Measurements from ENCODE around the gene TNIK.

TNIK gene

DNA sequence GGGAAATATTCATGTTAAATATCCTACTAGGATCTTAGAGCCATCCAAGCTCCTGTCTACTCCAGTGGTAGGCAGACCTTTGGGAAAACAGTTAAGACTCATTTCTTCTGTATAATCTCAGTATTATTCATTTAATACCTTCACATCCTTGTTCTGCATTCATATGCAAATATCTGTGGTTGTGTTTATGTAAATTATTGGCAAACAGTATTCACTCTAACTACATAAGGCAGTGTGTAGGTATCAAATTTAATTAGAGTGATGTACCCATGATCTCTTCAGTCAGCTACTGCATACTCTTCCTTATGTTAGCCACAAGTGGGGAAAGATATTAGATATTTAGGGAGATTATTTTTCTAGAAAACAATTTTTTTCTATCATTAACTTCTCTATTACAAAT is 232.8 kb downstream of the TNIK start:
- H2BK15ac ChIP-seq (ENCODE audit: low read depth, poor library complexity, severe bottlenecking) = no peak overlapping the region
- H4K8ac ChIP-seq (ENCODE audit: low read length) = no peak overlapping the region
- no peak overlapping the region for H3K23ac ChIP-seq (ENCODE audit: low read length in 2 of 2)
- peaks cover 5% of the 10 kb centered on the region for H3K9me3 ChIP-seq (ENCODE audit: control insufficient read depth, low read length)
- H3K18ac ChIP-seq (ENCODE audit: low read depth in 1 of 2, low read length in 2 of 2) = no peak overlapping the region
- no peak overlapping the region for H2BK5ac ChIP-seq (ENCODE audit: low read depth, low read length, poor library complexity, severe bottlenecking)
- H2BK120ac ChIP-seq (ENCODE audit: low read depth, low read length) = no peak overlapping the region
- no peak overlapping the region for H2AK5ac ChIP-seq (ENCODE audit: low read length, severe bottlenecking)
- no peak overlapping the region for H3K14ac ChIP-seq (ENCODE audit: low read length in 2 of 2)
- no peak overlapping the region for H4K91ac ChIP-seq (ENCODE audit: low read length)
- no peak overlapping the region for H2BK12ac ChIP-seq (ENCODE audit: low read length in 2 of 2)
- H3K4me2 ChIP-seq (ENCODE audit: low read length, poor library complexity, severe bottlenecking) = no peak overlapping the region
- no peak overlapping the region for H3K27ac ChIP-seq (ENCODE audit: low read length, poor library complexity, severe bottlenecking)
- H3K4ac ChIP-seq (ENCODE audit: low read depth in 1 of 2, low read length in 2 of 2) = no peak overlapping the region
- peaks cover 0 to 6% of the 10 kb centered on the region in 2 experiments for H3K36me3 ChIP-seq (ENCODE audit: control insufficient read depth in 1 of 2, insufficient read depth in 2 of 2, low read depth in 1 of 2, low read length in 2 of 2)
- H3K4me1 ChIP-seq (ENCODE audit: control insufficient read depth, insufficient read depth, low read depth, low read length) = peaks cover 2% of the 10 kb centered on the region
- H3K4me3 ChIP-seq (ENCODE audit: insufficient read depth in 1 of 2, low read depth in 1 of 2, low read length in 2 of 2) = no peak overlapping the region
- DNase-seq = no peak
- peaks cover 11% of the 10 kb centered on the region for H3K79me1 ChIP-seq (replicated peaks; ENCODE audit: low read length, poor library complexity, severe bottlenecking)
- H3K9ac ChIP-seq (ENCODE audit: low read length) = no peak overlapping the region
- no peaks in the 10 kb centered on the region for H3K27me3 ChIP-seq (ENCODE audit: control insufficient read depth in 1 of 2, insufficient read depth in 1 of 2, low read length in 2 of 2)
- H2AFZ ChIP-seq (ENCODE audit: low read depth, low read length) = no peak overlapping the region

DNA sequence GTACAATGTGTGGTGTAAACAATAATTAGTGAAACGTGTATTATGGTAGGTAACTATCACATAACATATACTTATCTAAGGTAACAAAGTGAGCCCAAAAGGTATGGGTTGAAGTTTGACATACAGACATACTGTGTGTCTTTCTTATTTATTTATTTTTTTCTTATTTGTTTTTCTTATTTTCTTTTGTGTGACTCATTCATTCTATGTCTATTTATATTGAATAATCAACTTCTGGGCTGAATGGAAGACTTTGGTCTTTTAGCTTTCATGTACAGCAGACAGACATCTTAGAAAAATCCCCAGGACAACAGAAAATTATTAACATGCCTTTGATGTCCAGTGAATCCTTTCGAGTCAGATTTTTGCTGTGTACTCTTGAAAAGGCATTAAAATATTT is 233.4 kb downstream of the TNIK start:
- Histone ChIP-seq H3K79me1 (replicated peaks; ENCODE audit: low read length, poor library complexity, severe bottlenecking) (peaks cover 11% of the 10 kb centered on the region), H2AK5ac (ENCODE audit: low read length, severe bottlenecking) (no peak overlapping the region), H2BK15ac (ENCODE audit: low read depth, poor library complexity, severe bottlenecking) (no peak overlapping the region), H3K23ac (ENCODE audit: low read length in 2 of 2) (no peak overlapping the region), H2BK12ac (ENCODE audit: low read length in 2 of 2) (no peak overlapping the region), H3K4me1 (ENCODE audit: control insufficient read depth, insufficient read depth, low read depth, low read length) (peaks cover 2% of the 10 kb centered on the region), H3K4me3 (ENCODE audit: insufficient read depth in 1 of 2, low read depth in 1 of 2, low read length in 2 of 2) (no peak overlapping the region), H3K18ac (ENCODE audit: low read depth in 1 of 2, low read length in 2 of 2) (no peak overlapping the region), H3K4ac (ENCODE audit: low read depth in 1 of 2, low read length in 2 of 2) (no peak overlapping the region), H4K91ac (ENCODE audit: low read length) (no peak overlapping the region), H2BK120ac (ENCODE audit: low read depth, low read length) (no peak overlapping the region), H2BK5ac (ENCODE audit: low read depth, low read length, poor library complexity, severe bottlenecking) (no peak overlapping the region), H3K27ac (ENCODE audit: low read length, poor library complexity, severe bottlenecking) (no peak overlapping the region), H4K8ac (ENCODE audit: low read length) (no peak overlapping the region), H3K9ac (ENCODE audit: low read length) (no peak overlapping the region), H3K36me3 (ENCODE audit: control insufficient read depth in 1 of 2, insufficient read depth in 2 of 2, low read depth in 1 of 2, low read length in 2 of 2) (peaks cover 0 to 6% of the 10 kb centered on the region in 2 experiments), H3K9me3 (ENCODE audit: control insufficient read depth, low read length) (peaks cover 5% of the 10 kb centered on the region), H3K14ac (ENCODE audit: low read length in 2 of 2) (no peak overlapping the region), H3K4me2 (ENCODE audit: low read length, poor library complexity, severe bottlenecking) (no peak overlapping the region), H3K27me3 (ENCODE audit: control insufficient read depth in 1 of 2, insufficient read depth in 1 of 2, low read length in 2 of 2) (no peaks in the 10 kb centered on the region), H2AFZ (ENCODE audit: low read depth, low read length) (no peak overlapping the region)
- DNase-seq = no peak
- WGBS = no CpG with 5 or more reads among the region's 2 CpGs

DNA sequence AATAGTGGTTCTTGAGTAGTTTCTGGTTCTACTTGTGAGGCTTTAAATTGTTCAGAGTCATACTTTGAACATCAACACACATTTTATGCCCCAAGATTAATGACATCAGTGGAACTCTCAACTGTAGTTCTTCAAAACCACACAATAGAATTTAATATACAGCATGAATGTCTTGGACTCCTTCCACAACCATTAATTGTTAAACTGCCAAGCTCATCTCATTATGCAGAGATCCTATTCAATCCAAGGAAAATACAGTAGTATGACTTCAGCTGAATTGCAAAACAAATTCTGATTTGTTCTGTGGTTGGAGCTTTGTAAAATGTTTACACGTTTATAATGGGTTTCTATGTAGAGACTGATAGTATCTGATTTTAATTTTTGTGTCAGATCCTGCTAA is 234.5 kb downstream of the TNIK start:
- no peak overlapping the region for H2BK12ac ChIP-seq (ENCODE audit: low read length in 2 of 2)
- no peak overlapping the region for H3K4me2 ChIP-seq (ENCODE audit: low read length, poor library complexity, severe bottlenecking)
- H3K4ac ChIP-seq (ENCODE audit: low read depth in 1 of 2, low read length in 2 of 2) = no peak overlapping the region
- H3K4me1 ChIP-seq (ENCODE audit: control insufficient read depth, insufficient read depth, low read depth, low read length) = no peaks in the 10 kb centered on the region
- H3K9ac ChIP-seq (ENCODE audit: low read length) = no peak overlapping the region
- H3K27ac ChIP-seq (ENCODE audit: low read length, poor library complexity, severe bottlenecking) = no peak overlapping the region
- no peak overlapping the region for H3K23ac ChIP-seq (ENCODE audit: low read length in 2 of 2)
- no peak overlapping the region for H3K14ac ChIP-seq (ENCODE audit: low read length in 2 of 2)
- no peak overlapping the region for H3K4me3 ChIP-seq (ENCODE audit: insufficient read depth in 1 of 2, low read depth in 1 of 2, low read length in 2 of 2)
- H3K9me3 ChIP-seq (ENCODE audit: control insufficient read depth, low read length) = peaks cover 5% of the 10 kb centered on the region
- peaks cover 0 to 6% of the 10 kb centered on the region in 2 experiments for H3K36me3 ChIP-seq (ENCODE audit: control insufficient read depth in 1 of 2, insufficient read depth in 2 of 2, low read depth in 1 of 2, low read length in 2 of 2)
- WGBS = 100% methylated on average over 1 of the region's 1 CpG
- H3K27me3 ChIP-seq (ENCODE audit: control insufficient read depth in 1 of 2, insufficient read depth in 1 of 2, low read length in 2 of 2) = no peaks in the 10 kb centered on the region
- no peak overlapping the region for H3K18ac ChIP-seq (ENCODE audit: low read depth in 1 of 2, low read length in 2 of 2)
- H2AFZ ChIP-seq (ENCODE audit: low read depth, low read length) = no peak overlapping the region
- no peak overlapping the region for H4K8ac ChIP-seq (ENCODE audit: low read length)
- DNase-seq = peak; percentile 21
- H3K79me1 ChIP-seq (replicated peaks; ENCODE audit: low read length, poor library complexity, severe bottlenecking) = peaks cover 9% of the 10 kb centered on the region
- H2BK120ac ChIP-seq (ENCODE audit: low read depth, low read length) = no peak overlapping the region
- H2BK5ac ChIP-seq (ENCODE audit: low read depth, low read length, poor library complexity, severe bottlenecking) = no peak overlapping the region
- H4K91ac ChIP-seq (ENCODE audit: low read length) = no peak overlapping the region
- no peak overlapping the region for H2BK15ac ChIP-seq (ENCODE audit: low read depth, poor library complexity, severe bottlenecking)
- H2AK5ac ChIP-seq (ENCODE audit: low read length, severe bottlenecking) = no peak overlapping the region

DNA sequence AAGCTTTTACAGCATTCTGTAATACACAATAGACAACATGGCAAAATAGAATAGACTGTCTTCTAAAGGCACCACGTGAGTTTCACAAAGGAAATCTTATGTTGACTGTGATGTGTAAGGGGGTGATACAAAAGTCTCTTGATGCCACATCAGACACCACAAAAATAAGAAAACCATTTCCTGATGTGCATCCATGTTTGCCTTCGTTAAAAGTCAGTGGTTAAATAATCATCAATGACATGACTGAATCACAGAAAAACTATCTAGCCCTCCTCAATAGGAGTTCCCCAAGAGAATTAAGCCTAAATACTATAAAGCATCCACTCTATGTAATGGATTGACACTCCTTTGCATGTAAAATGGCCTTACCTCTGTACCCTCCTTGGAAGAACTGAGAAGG is 235.0 kb downstream of the TNIK start:
- peaks cover 5% of the 10 kb centered on the region for H3K9me3 ChIP-seq (ENCODE audit: control insufficient read depth, low read length)
- no peaks in the 10 kb centered on the region for H3K4me1 ChIP-seq (ENCODE audit: control insufficient read depth, insufficient read depth, low read depth, low read length)
- H3K4me3 ChIP-seq (ENCODE audit: insufficient read depth in 1 of 2, low read depth in 1 of 2, low read length in 2 of 2) = no peak overlapping the region
- no peak overlapping the region for H2AFZ ChIP-seq (ENCODE audit: low read depth, low read length)
- H2BK12ac ChIP-seq (ENCODE audit: low read length in 2 of 2) = no peak overlapping the region
- H3K36me3 ChIP-seq (ENCODE audit: control insufficient read depth in 1 of 2, insufficient read depth in 2 of 2, low read depth in 1 of 2, low read length in 2 of 2) = peaks cover 0 to 6% of the 10 kb centered on the region in 2 experiments
- H2BK15ac ChIP-seq (ENCODE audit: low read depth, poor library complexity, severe bottlenecking) = no peak overlapping the region
- no peak overlapping the region for H3K14ac ChIP-seq (ENCODE audit: low read length in 2 of 2)
- no peak overlapping the region for H2BK120ac ChIP-seq (ENCODE audit: low read depth, low read length)
- H3K9ac ChIP-seq (ENCODE audit: low read length) = no peak overlapping the region
- no peak overlapping the region for H4K91ac ChIP-seq (ENCODE audit: low read length)
- no peak overlapping the region for H3K18ac ChIP-seq (ENCODE audit: low read depth in 1 of 2, low read length in 2 of 2)
- no peak overlapping the region for H2AK5ac ChIP-seq (ENCODE audit: low read length, severe bottlenecking)
- DNase-seq = no peak
- H3K27me3 ChIP-seq (ENCODE audit: control insufficient read depth in 1 of 2, insufficient read depth in 1 of 2, low read length in 2 of 2) = no peaks in the 10 kb centered on the region
- no peak overlapping the region for H2BK5ac ChIP-seq (ENCODE audit: low read depth, low read length, poor library complexity, severe bottlenecking)
- no peak overlapping the region for H3K4ac ChIP-seq (ENCODE audit: low read depth in 1 of 2, low read length in 2 of 2)
- no peak overlapping the region for H3K4me2 ChIP-seq (ENCODE audit: low read length, poor library complexity, severe bottlenecking)
- no peak overlapping the region for H3K23ac ChIP-seq (ENCODE audit: low read length in 2 of 2)
- no peak overlapping the region for H3K27ac ChIP-seq (ENCODE audit: low read length, poor library complexity, severe bottlenecking)
- peaks cover 9% of the 10 kb centered on the region for H3K79me1 ChIP-seq (replicated peaks; ENCODE audit: low read length, poor library complexity, severe bottlenecking)
- 93% methylated on average over 1 of the region's 2 CpGs for WGBS
- no peak overlapping the region for H4K8ac ChIP-seq (ENCODE audit: low read length)
